HG03196 (cell line): ENCODE data around the gene TPO.
"Not testable (repeated sequence)": the region's sequence is repeated elsewhere in the genome, so short reads cannot be mapped to it uniquely, and the experiment has no call there.

Experiments used
- ATAC-seq: cut with Tn5 transposase; IDR thresholded peaks from one replicate; pipeline ENCODE4 v1.9.1; 2021; ENCODE audit not compliant: unreplicated experiment

TPO gene

GRCh38 chr2:1499033-1499795 lies 86.0 kb downstream of the TPO start:
- ATAC-seq, result no peak

DNA sequence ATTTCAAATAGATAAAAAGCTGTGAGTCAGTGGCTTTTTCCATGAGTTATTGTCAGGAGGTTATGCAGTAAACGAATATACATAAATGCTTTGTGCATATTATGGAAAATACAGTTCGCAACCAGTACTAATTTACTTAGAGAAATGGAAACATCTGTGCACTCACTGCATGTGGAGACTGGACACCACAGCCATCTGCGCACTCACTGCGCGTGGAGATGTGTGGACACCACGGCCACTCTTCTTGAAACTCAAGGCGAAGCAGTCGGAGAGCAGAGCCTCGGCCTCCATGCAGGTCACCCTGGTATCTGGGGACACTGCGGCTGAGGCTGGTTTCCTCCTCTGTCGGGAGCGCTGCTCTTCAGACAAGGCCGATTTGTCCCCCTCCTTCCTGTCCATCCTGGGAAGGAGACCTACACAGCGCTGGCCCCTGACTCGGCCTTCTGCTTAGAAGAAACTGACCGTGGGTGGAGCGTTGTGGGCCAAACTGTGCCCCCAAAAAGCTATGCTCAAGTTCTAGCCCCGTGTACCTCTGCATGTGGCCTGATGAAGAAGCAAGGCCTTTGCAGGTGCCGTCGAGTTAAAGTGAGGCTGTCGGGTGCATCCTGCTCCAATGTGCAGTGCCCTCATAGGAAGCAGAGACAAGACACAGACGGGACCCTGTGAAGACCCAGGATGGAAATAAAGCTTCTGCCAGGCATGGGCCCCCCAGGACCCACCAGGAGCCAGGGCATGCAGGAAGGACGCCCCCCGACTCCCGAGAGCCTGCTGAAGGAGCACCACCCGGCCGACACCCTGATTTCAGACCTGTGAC lies 88.0 kb downstream of the TPO start:
- ATAC-seq, result no peak

DNA sequence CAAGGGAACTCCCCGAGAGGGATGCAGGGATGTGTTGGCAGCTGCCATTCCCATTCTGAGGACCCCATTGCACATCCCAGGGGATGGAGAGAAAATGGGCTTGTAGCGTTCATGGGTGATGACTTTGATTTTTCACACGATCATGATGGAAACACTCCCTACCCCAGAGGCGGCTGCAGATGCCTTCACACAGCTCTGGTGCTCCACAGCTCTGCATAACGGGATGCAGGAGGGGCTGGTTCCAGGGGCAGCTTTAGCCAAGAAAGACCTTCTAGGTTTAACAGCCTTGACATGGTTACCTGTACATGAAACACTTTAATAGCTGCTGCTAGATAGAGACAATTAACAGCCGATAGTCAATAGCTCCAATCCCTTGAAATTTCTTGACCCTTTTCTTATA lies 88.7 kb downstream of the TPO start:
- ATAC-seq, result no peak

GRCh38 chr2:1502891-1503304 lies 89.6 kb downstream of the TPO start:
- ATAC-seq, result no peak

- no peak for ATAC-seq
Measured at GRCh38 chr2:1503471-1504310, 90.4 kb downstream of the TPO start.

- ATAC-seq, result no peak
Measured at GRCh38 chr2:1504311-1504750, 91.1 kb downstream of the TPO start.

- no peak for ATAC-seq
Measured at GRCh38 chr2:1505031-1505441, 91.8 kb downstream of the TPO start.

- no peak for ATAC-seq
Measured at GRCh38 chr2:1509271-1510065, 96.2 kb downstream of the TPO start.

DNA sequence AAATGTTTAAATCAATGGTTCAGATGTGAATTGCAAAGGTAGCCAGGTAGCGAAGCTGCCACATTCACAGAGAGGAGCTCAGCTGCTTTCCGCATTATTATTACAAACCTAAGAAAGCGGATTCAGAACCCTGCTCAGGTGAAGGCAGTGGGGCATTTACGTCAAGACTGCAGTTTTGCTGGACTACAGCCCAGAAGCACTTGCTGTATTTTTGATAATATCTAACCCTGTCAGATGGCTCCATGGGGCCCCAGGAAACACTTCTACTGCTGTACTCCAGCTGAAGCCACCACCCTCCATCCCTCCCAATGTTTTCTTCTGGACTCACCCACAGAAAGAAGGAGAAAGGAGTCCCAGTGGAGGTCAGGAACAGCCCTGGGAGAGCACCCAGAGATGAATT lies 96.9 kb downstream of the TPO start:
- ATAC-seq, result no peak

- ATAC-seq, result no peak
Measured at GRCh38 chr2:1511455-1511854, 98.2 kb downstream of the TPO start.

- ATAC-seq, result no peak
Measured at GRCh38 chr2:1512321-1513289, 99.3 kb downstream of the TPO start.

- no peak for ATAC-seq
Measured at GRCh38 chr2:1514391-1515072, 101.3 kb downstream of the TPO start.

GRCh38 chr2:1515073-1515430 lies 101.8 kb downstream of the TPO start:
- no peak for ATAC-seq

- ATAC-seq, result no peak
Measured at GRCh38 chr2:1515986-1516797, 102.9 kb downstream of the TPO start.

DNA sequence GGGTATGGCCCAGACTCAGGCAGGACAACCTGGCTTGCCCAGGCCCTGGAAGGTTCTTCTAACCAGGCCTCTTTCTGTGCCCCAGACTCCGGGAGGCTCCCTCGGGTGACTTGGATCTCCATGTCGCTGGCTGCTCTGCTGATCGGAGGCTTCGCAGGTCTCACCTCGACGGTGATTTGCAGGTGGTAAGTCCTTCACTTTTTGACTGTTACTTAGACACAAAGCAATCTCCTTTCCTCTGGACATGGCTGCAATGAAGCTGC lies 103.5 kb downstream of the TPO start:
- no peak for ATAC-seq

DNA sequence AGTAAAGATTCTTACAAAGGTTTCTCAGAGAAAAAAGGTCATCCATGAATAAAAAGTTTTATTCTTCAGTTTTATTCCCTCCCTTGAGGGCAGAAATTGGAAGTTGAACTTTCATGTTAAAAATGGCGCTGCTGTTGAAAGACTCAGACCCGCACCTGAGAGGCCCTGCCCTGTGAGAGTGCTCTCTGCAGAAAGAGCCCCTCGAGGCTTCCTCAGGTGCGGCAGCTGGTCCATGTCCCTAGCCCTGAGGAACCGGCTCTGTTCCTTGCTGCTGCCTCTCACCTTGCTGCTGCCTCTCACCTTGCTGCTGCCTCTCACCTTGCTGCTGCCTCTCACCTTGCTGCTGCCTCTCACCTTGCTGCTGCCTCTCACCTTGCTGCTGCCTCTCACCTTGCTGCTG lies 104.0 kb downstream of the TPO start:
- ATAC-seq, result not testable (repeated sequence)

- no peak for ATAC-seq
Measured at GRCh38 chr2:1517786-1518185, 104.5 kb downstream of the TPO start.

DNA sequence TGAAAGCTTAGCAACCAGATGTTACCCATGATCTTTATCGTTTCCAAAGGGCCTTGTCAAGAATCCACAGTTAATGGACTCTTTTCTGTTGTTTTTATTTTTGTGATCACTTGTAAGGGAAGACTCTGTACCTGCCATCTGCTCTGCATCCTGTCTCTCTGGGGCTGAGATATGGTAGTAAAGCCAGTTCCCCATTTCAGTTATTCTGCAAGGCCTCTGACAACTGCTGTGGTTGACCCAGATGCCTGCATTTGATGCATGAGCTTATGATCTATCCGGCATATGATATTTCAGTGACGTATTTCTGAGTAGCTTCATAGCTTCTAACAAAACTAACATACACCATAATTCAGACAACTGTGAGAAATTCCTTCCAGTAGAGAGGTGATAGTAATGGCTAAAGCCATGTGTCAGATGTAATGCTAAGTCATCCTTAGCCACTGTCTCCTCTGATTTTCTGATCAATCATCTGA lies 105.1 kb downstream of the TPO start:
- no peak for ATAC-seq
